Transverse colon (tissue), 4 donors: Measurements from ENCODE around the gene INO80B. TPM values are rescaled to one million over a fixed set of nuclear protein-coding genes. Genes with fewer than 3 reads are reported as not detected.

Experiments
- DNase-seq: peaks from one replicate; pipeline ENCODE4 v3.0.0-alpha.2; 2019
- H3K27ac ChIP-seq, 4 donors: fragments of 200-600 bp; sonication (generic); 2 replicates each; pipeline ENCODE4 v1.5.1; 2016 to 2018; ENCODE audit warnings: inconsistent platforms in 4 of 4
- H3K27me3 ChIP-seq: fragments of 200-600 bp; sonication (generic); 2 replicates; pipeline ENCODE4 v1.5.1; 2017; ENCODE audit warnings: inconsistent platforms
- H3K36me3 ChIP-seq, 4 donors: fragments of 200-600 bp; sonication (generic); 2 replicates each; pipeline ENCODE4 v1.5.1; 2017 to 2019; ENCODE audit warnings: inconsistent platforms in 4 of 4
- H3K4me1 ChIP-seq, 4 donors: fragments of 200-600 bp; sonication (generic); 2 replicates each; pipeline ENCODE4 v1.5.1; 2017 to 2020; ENCODE audit warnings: inconsistent platforms in 4 of 4
- H3K4me3 ChIP-seq, 4 donors: fragments of 200-600 bp; sonication (generic); 1 replicate in 1 of 4; 2 replicates in 3 of 4; pipeline versions ENCODE4 v1.5.1 to v1.6.1; 2017 to 2019; ENCODE audit warnings: inconsistent platforms in 4 of 4
- H3K9me3 ChIP-seq, 2 donors: fragments of 200-600 bp; sonication (generic); 2 replicates each; pipeline ENCODE4 v1.5.1; 2017 to 2019; ENCODE audit warnings: inconsistent platforms in 2 of 2
- EP300 ChIP-seq: sonication (generic); formaldehyde crosslinking; IDR thresholded peaks from one replicate; pipeline ENCODE4 v1.6.1; 2017; ENCODE audit warnings: antibody characterized with exemption, low read depth
- POLR2A ChIP-seq: fragments of 450-650 bp; IDR thresholded peaks from one replicate; pipeline ENCODE4 v1.6.1; 2016; ENCODE audit warnings: antibody characterized with exemption, mild to moderate bottlenecking, moderate library complexity
- POLR2AphosphoS5 ChIP-seq, 3 donors: sonication (generic); formaldehyde crosslinking; IDR thresholded peaks; one replicate each; pipeline ENCODE4 v1.6.1; 2016; ENCODE audit warnings: antibody characterized with exemption in 3 of 3
- whole genome bisulfite sequencing, 2 donors: methylation state at CpG; one replicate each; pipeline ENCODE4 v1.1.5; 2018; ENCODE audit warnings: low coverage in 1 of 2; 5-methylcytosine and 5-hydroxymethylcytosine counted together
- in situ Hi-C, 4 donors: fragments of 200-750 bp; cut with MboI; loops; one replicate each; pipeline versions ENCODE4 v1.15.0 to v1.15.1; 2017; ENCODE audit warnings: low sequenced_read_pairs in 3 of 4, low pct_ligation_motif_present in 1 of 4, low pct_unique_long_range_greater_than_20kb in 1 of 4
- intact Hi-C: fragments of 100-400 bp; cut with DNase I; formaldehyde crosslinking; loops from one replicate; pipeline ENCODE4 v1.15.1; 2023; ENCODE audit warnings: low total_unique reads
- total RNA-seq, 4 donors: library from RNA; depleted of rRNA; stranded (reverse); fragments of >200 nt; gene quantifications; one replicate each; pipeline ENCODE4 v1.1.0, GENCODE V29; 2016
- TF ChIP-seq, protein P1 (sequence below), 5 experiments: fragments of 200-600 bp in 3 of 5; fragments of 450-650 bp in 2 of 5; sonication (generic) in 3 of 5; IDR thresholded peaks; 1 replicate in 2 of 5; 2 replicates in 3 of 5; pipeline ENCODE4 v1.5.1; 2016 to 2017; ENCODE audit warnings: antibody characterized with exemption in 5 of 5, inconsistent platforms in 3 of 5, mild to moderate bottlenecking in 2 of 5, moderate library complexity in 1 of 5

The INO80B gene
- total RNA-seq, 4 donors from 2014 or later: 12.9 to 53.9 (median 34.5) TPM

DNA sequence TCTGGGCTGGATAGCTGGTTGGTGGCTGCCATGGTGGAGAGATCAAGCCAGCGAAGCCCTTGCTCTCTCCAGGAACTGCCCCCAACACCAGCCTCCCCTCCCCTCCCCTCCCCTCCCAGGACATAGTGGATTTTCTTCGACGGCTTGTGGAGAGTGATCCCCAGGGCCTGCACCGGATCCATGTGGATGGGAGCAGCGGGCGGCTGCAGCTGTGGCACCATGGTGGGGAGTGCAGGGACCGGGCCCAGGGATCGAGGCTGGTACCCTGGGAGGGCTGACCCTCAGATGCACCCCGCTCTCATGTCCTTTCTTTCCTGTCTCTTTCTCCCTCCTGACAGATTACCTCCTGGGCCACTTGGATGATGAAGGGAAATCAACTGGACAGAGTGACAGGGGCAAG lies 35.0 kb downstream of the INO80B start:
- 92% methylated on average over 9 of the region's 9 CpGs; no CpG with 5 or more reads in 1 of the 2 donors for WGBS, 2 donors
- TF ChIP-seq POLR2A (no peak), EP300 (no peak), POLR2AphosphoS5 (IDR thresholded peaks at IDR 0.05) (no peak)
- TF ChIP-seq, protein P1, sequence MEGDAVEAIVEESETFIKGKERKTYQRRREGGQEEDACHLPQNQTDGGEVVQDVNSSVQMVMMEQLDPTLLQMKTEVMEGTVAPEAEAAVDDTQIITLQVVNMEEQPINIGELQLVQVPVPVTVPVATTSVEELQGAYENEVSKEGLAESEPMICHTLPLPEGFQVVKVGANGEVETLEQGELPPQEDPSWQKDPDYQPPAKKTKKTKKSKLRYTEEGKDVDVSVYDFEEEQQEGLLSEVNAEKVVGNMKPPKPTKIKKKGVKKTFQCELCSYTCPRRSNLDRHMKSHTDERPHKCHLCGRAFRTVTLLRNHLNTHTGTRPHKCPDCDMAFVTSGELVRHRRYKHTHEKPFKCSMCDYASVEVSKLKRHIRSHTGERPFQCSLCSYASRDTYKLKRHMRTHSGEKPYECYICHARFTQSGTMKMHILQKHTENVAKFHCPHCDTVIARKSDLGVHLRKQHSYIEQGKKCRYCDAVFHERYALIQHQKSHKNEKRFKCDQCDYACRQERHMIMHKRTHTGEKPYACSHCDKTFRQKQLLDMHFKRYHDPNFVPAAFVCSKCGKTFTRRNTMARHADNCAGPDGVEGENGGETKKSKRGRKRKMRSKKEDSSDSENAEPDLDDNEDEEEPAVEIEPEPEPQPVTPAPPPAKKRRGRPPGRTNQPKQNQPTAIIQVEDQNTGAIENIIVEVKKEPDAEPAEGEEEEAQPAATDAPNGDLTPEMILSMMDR (IDR thresholded peaks at IDR 0.05): no peak
- Histone ChIP-seq H3K4me1 (no peaks in the 10 kb centered on the region), H3K9me3 (no peaks in the 10 kb centered on the region), H3K36me3 (peaks cover 0 to 41% (median 21%) of the 10 kb centered on the region in 4 donors), H3K4me3 (no peak overlapping the region), H3K27me3 (no peaks in the 10 kb centered on the region), H3K27ac (no peak overlapping the region)
- intact Hi-C loops: no loop called here
- in situ Hi-C loops: loop anchor here (5.0 to 25.0 kb wide), 3 partner anchors 92 to 97 kb away; no protein-coding TSS in a partner anchor
- DNase-seq: no peak

- no peak overlapping the region for H3K27ac ChIP-seq
- no peak for DNase-seq
- intact Hi-C loops: no loop called here
- WGBS, 2 donors: 94% methylated on average over 12 of the region's 12 CpGs; no CpG with 5 or more reads in 1 of the 2 donors
- H3K27me3 ChIP-seq: no peaks in the 10 kb centered on the region
- no peaks in the 10 kb centered on the region for H3K9me3 ChIP-seq
- H3K4me3 ChIP-seq: no peak overlapping the region
- no peaks in the 10 kb centered on the region for H3K4me1 ChIP-seq
- TF ChIP-seq EP300: no peak
- TF ChIP-seq, protein P1 (IDR thresholded peaks at IDR 0.05): no peak
- in situ Hi-C loops: loop anchor here in 2 of 4 donors (25.0 kb wide), 1 partner anchor 95 kb away; no protein-coding TSS in a partner anchor
- H3K36me3 ChIP-seq: peaks cover 0 to 31% (median 16%) of the 10 kb centered on the region in 4 donors
These were observed 37.0 kb downstream of the INO80B start for GRCh38 chr2:74491648-74492544.

DNA sequence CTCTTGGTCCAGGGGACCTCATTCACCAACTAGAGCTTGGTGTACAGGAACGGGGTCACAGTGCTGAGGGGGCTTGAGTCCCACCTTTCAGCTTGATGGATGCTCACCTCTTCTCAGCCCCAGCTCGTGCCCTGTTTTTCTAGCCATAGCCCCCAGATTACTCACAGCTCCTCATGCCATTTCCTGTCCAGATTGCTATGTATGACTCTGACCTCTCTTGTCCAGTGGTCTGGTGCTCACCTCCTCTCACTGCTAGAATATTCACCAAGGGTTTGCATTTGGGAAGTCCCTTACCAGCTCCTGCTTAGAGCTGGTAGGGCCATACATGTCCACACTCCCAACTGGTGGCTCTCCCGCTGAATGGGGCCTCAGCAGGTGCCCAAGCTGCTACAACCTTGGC lies 38.7 kb downstream of the INO80B start:
- intact Hi-C loops: no loop called here
- DNase-seq: no peak
- Histone ChIP-seq H3K36me3 (peaks cover 0 to 31% (median 16%) of the 10 kb centered on the region in 4 donors), H3K9me3 (no peaks in the 10 kb centered on the region), H3K27ac (no peak overlapping the region), H3K4me1 (peaks cover 6 to 15% (median 13%) of the 10 kb centered on the region in 4 donors), H3K27me3 (peaks cover 13% of the 10 kb centered on the region), H3K4me3 (no peak overlapping the region)
- 90 to 100% methylated on average over 1 to 3 of the region's 3 CpGs for WGBS, 2 donors
- in situ Hi-C loops: loop anchor here in 2 of 4 donors (25.0 kb wide), 1 partner anchor 94 kb away; no protein-coding TSS in a partner anchor
- TF ChIP-seq POLR2A: no peak
- TF ChIP-seq POLR2AphosphoS5 (IDR thresholded peaks at IDR 0.05): no peak
- no peak for TF ChIP-seq EP300
- TF ChIP-seq, protein P1 (IDR thresholded peaks at IDR 0.05): no peak

DNA sequence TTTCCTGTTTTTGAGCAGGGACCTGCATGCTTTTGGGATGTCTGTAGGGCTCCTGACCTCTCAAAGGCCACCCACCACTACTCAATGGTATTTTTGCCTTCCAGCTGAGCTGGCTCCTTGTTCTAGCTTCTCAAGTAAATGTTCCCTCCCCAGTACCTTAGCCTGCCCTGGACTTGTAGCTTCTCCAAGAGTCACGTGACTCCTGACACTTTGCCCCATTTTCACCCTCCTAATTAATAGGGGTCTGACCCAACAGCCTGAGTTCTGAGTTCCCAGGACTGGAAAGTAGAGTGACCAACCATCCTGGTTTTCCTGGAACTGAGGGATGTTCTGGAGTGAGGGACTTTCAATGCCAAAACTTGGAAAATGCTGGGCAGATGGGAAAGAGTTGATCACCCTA lies 40.6 kb downstream of the INO80B start:
- no peak overlapping the region for H3K27ac ChIP-seq
- no peak overlapping the region for H3K4me3 ChIP-seq
- H3K4me1 ChIP-seq: peaks cover 19 to 31% (median 29%) of the 10 kb centered on the region in 4 donors
- H3K9me3 ChIP-seq: no peaks in the 10 kb centered on the region
- WGBS, 2 donors: 89 to 100% methylated on average over 1 of the region's 1 CpG
- in situ Hi-C loops: loop anchor here in 2 of 4 donors (25.0 kb wide), 1 partner anchor 92 kb away; no protein-coding TSS in a partner anchor
- intact Hi-C loops: no loop called here
- TF ChIP-seq POLR2AphosphoS5 (IDR thresholded peaks at IDR 0.05): no peak
- TF ChIP-seq, protein P1 (IDR thresholded peaks at IDR 0.05): no peak
- no peak for TF ChIP-seq POLR2A
- no peak for TF ChIP-seq EP300
- peaks cover 0 to 28% (median 15%) of the 10 kb centered on the region in 4 donors for H3K36me3 ChIP-seq
- DNase-seq: no peak
- H3K27me3 ChIP-seq: peaks cover 31% of the 10 kb centered on the region
